ENCODE results near the gene VWF.

The VWF gene

DNA sequence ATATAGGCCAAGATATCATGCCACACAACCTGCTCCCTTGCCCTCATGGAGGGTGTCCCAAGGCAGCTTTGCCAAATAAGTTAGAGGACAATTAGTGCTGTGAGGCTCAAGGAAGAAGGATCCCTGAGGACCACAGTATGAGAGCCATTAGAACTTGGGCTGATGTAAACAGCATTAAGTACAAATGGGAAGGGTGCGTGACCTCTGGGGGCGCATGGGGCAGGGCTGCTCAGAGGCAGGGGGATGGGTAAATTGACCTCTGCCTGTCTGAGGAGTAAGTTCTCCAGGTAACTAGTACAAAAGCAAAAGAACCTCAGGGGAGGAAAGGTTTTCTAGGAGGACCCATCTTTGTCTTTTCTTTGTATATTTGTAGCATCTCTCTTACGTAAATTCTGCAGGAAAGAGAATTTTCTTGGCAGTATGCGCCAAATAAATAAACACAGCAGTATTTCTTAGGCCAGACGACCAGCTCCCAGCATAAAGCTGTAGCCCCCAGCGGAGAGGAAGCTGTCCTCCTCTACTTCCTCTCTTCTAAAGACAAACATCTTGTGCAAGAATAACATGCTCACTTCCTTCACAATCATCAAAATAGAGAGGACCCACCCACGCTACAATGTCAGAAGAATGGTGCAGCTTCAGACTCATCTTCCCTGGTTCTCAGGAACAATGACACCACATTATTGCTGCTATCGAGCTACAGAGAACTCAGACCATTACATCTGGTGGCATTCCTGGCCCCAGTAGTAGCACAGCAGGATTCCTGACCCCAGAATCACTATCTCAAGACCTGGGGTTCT, 16.4 kb upstream of the VWF start:
- Histone ChIP-seq H3K9ac (ENCODE audit: low read length) (no peak overlapping the region), H3K27me3 (ENCODE audit: low read depth, low read length) (peaks cover 4% of the 10 kb centered on the region; the same call in 1 of the 2 replicates), H3K4me3 (ENCODE audit: low read length) (no peak overlapping the region), H2AFZ (ENCODE audit: low read depth, low read length) (no peak overlapping the region), H3K4me1 (ENCODE audit: low read length) (no peaks in the 10 kb centered on the region), H3K27ac (ENCODE audit: low read length) (no peak overlapping the region), H3K4me2 (ENCODE audit: low read length) (no peak overlapping the region), H3K9me3 (ENCODE audit: insufficient read depth, low read length) (no peaks in the 10 kb centered on the region), H3K79me2 (ENCODE audit: low read length) (no peaks in the 10 kb centered on the region), H4K20me1 (ENCODE audit: insufficient read depth, low read length) (no peaks in the 10 kb centered on the region), H3K36me3 (replicated peaks; ENCODE audit: low read depth, low read length) (no peaks in the 10 kb centered on the region)
- TF ChIP-seq EZH2phosphoT487 (IDR thresholded peaks at IDR 0.05; ENCODE audit: low read depth): no peak
- TF ChIP-seq, protein P1, sequence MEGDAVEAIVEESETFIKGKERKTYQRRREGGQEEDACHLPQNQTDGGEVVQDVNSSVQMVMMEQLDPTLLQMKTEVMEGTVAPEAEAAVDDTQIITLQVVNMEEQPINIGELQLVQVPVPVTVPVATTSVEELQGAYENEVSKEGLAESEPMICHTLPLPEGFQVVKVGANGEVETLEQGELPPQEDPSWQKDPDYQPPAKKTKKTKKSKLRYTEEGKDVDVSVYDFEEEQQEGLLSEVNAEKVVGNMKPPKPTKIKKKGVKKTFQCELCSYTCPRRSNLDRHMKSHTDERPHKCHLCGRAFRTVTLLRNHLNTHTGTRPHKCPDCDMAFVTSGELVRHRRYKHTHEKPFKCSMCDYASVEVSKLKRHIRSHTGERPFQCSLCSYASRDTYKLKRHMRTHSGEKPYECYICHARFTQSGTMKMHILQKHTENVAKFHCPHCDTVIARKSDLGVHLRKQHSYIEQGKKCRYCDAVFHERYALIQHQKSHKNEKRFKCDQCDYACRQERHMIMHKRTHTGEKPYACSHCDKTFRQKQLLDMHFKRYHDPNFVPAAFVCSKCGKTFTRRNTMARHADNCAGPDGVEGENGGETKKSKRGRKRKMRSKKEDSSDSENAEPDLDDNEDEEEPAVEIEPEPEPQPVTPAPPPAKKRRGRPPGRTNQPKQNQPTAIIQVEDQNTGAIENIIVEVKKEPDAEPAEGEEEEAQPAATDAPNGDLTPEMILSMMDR (IDR thresholded peaks at IDR 0.05; ENCODE audit: low read depth, low read length): no peak

DNA sequence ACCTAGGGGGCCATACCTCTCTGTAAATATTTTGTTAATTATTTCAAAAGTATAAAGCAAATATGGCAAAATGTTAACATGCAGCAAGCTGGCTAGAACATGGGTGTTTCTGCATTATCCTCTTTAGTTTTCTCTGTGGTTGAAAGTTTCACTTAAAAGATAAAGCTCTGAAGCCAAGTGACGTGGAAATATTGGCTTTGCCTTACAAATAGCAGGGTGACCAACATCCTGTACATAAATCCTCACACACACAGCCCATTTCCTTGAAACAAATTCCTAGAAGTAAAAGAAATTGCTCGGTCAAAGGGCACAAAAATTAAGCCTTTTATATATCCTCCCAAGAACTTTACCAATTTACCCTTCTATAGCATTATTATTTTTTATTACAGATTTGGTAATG, 10.6 kb upstream of the VWF start:
- no peak overlapping the region for H3K4me2 ChIP-seq (ENCODE audit: low read length)
- H2AFZ ChIP-seq (ENCODE audit: low read depth, low read length): no peak overlapping the region
- no peaks in the 10 kb centered on the region for H3K79me2 ChIP-seq (ENCODE audit: low read length)
- H3K4me1 ChIP-seq (ENCODE audit: low read length): no peaks in the 10 kb centered on the region
- no peaks in the 10 kb centered on the region for H3K9me3 ChIP-seq (ENCODE audit: insufficient read depth, low read length)
- no peak overlapping the region for H3K27ac ChIP-seq (ENCODE audit: low read length)
- H3K36me3 ChIP-seq (replicated peaks; ENCODE audit: low read depth, low read length): no peaks in the 10 kb centered on the region
- H3K4me3 ChIP-seq (ENCODE audit: low read length): no peak overlapping the region
- no peaks in the 10 kb centered on the region for H3K27me3 ChIP-seq (ENCODE audit: low read depth, low read length)
- H4K20me1 ChIP-seq (ENCODE audit: insufficient read depth, low read length): no peaks in the 10 kb centered on the region
- no peak overlapping the region for H3K9ac ChIP-seq (ENCODE audit: low read length)
- TF ChIP-seq EZH2phosphoT487 (IDR thresholded peaks at IDR 0.05; ENCODE audit: low read depth): no peak
- TF ChIP-seq, protein P1 (IDR thresholded peaks at IDR 0.05; ENCODE audit: low read depth, low read length): no peak

DNA sequence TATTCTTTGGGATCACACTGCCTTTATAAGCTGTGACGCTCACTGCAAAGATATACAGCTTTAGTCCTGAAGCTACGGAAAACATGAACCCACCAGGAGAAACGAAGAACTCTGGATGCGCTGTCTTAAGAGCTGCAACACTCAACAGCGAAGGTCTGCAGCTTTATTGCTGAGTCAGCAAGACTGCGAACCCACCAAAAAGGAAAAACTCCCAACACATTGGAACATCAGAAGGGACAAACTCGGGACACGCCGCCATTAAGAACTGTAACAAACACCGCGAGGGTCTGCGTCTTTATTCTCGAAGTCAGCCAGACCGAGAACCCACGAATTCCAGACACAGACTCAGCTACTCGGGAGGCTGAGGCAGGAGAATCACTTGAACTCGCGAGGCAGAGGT, 9.2 kb upstream of the VWF start:
- Histone ChIP-seq H3K79me2 (ENCODE audit: low read length) (no peaks in the 10 kb centered on the region), H4K20me1 (ENCODE audit: insufficient read depth, low read length) (no peaks in the 10 kb centered on the region), H3K27me3 (ENCODE audit: low read depth, low read length) (no peaks in the 10 kb centered on the region), H3K36me3 (replicated peaks; ENCODE audit: low read depth, low read length) (no peaks in the 10 kb centered on the region), H3K9ac (ENCODE audit: low read length) (no peak overlapping the region), H3K27ac (ENCODE audit: low read length) (no peak overlapping the region), H3K9me3 (ENCODE audit: insufficient read depth, low read length) (no peaks in the 10 kb centered on the region), H3K4me1 (ENCODE audit: low read length) (no peaks in the 10 kb centered on the region), H3K4me2 (ENCODE audit: low read length) (no peak overlapping the region), H3K4me3 (ENCODE audit: low read length) (no peak overlapping the region), H2AFZ (ENCODE audit: low read depth, low read length) (no peak overlapping the region)
- TF ChIP-seq, protein P1 (IDR thresholded peaks at IDR 0.05; ENCODE audit: low read depth, low read length): no peak
- no peak for TF ChIP-seq EZH2phosphoT487 (IDR thresholded peaks at IDR 0.05; ENCODE audit: low read depth)

DNA sequence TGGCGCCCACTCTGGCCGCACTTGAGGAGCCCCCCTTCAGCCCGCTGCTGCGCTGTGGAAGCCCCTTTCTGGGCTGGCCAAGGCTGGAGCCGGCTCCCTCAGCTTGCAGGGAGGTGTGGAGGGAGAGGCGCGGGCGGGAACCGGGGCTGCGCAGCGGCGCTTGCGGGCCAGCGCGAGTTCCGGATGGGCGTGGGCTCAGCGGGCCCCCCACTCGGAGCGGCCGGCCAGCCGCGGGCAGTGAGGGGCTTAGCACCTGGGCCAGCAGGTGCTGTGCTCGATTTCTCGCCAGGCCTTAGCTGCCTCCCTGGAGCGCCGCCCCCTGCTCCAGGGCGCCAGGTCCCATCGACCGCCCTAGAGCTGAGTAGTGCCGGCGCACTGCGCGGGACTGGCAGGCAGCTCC, 8.0 kb upstream of the VWF start:
- Histone ChIP-seq H3K4me2 (ENCODE audit: low read length) (no peak overlapping the region), H3K27ac (ENCODE audit: low read length) (no peak overlapping the region), H3K27me3 (ENCODE audit: low read depth, low read length) (no peaks in the 10 kb centered on the region), H3K79me2 (ENCODE audit: low read length) (no peaks in the 10 kb centered on the region), H3K4me1 (ENCODE audit: low read length) (no peaks in the 10 kb centered on the region), H3K9me3 (ENCODE audit: insufficient read depth, low read length) (no peaks in the 10 kb centered on the region), H3K36me3 (replicated peaks; ENCODE audit: low read depth, low read length) (no peaks in the 10 kb centered on the region), H3K4me3 (ENCODE audit: low read length) (no peak overlapping the region), H4K20me1 (ENCODE audit: insufficient read depth, low read length) (no peaks in the 10 kb centered on the region), H3K9ac (ENCODE audit: low read length) (no peak overlapping the region), H2AFZ (ENCODE audit: low read depth, low read length) (no peak overlapping the region)
- no peak for TF ChIP-seq EZH2phosphoT487 (IDR thresholded peaks at IDR 0.05; ENCODE audit: low read depth)
- TF ChIP-seq, protein P1 (IDR thresholded peaks at IDR 0.05; ENCODE audit: low read depth, low read length): no peak
